WTC11 (cell line): ENCODE results near the gene SLC9A4.

Experiments used
- CREB1 ChIP-seq: sonication (generic); formaldehyde crosslinking; IDR thresholded peaks from 2 replicates; pipeline ENCODE4 v1.8.0; 2023; ENCODE audit warnings: mild to moderate bottlenecking, missing genetic modification reagents
- ETV6 ChIP-seq: sonication (generic); formaldehyde crosslinking; IDR thresholded peaks from 2 replicates; pipeline ENCODE4 v1.8.1; 2022; ENCODE audit warnings: mild to moderate bottlenecking, missing genetic modification reagents
- GABPB1 ChIP-seq: sonication (generic); formaldehyde crosslinking; IDR thresholded peaks from 2 replicates; pipeline ENCODE4 v1.8.1; 2023; ENCODE audit warnings: mild to moderate bottlenecking, missing genetic modification reagents
- JUN ChIP-seq: sonication (generic); formaldehyde crosslinking; IDR thresholded peaks from 2 replicates; pipeline ENCODE4 v1.8.0; 2023; ENCODE audit warnings: mild to moderate bottlenecking, missing genetic modification reagents
- SP1 ChIP-seq: sonication (generic); formaldehyde crosslinking; conservative IDR thresholded peaks from 2 replicates; pipeline ENCODE4 v1.8.1; 2022; ENCODE audit warnings: missing genetic modification reagents
- ZNF263 ChIP-seq: sonication (generic); formaldehyde crosslinking; IDR thresholded peaks from 2 replicates; pipeline ENCODE4 v1.8.1; 2022; ENCODE audit warnings: low read depth, mild to moderate bottlenecking, moderate library complexity, missing genetic modification reagents
- TF ChIP-seq, protein P1 (sequence below): fragments of 200-600 bp; IDR thresholded peaks from 2 replicates; pipeline ENCODE4 v1.8.0; 2022; ENCODE audit warnings: antibody characterized with exemption

DNA sequence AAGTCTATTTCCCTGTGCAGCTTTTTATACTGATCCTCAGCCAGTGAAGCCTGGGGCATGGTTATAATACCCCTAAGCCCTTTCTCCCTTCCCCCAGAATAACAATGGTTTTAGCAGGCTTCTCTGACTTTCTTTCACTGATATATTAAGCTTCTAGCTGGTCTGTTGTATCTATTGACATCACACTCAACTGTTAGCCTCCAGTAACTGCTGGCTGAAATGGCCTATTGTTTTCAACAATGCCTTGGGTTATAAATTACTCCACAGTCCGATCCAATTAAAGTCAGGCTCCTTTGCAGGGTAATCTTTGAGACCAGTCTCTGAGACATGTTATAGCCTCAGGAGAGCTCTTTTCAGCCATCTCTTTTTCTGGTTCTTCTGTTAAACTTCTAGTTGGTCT is 2.9 kb upstream of the SLC9A4 start:
- TF ChIP-seq GABPB1 (CRISPR knock-in tag) (no peak), ZNF263 (CRISPR knock-in tag) (no peak), JUN (no peak), ETV6 (CRISPR knock-in tag) (no peak), SP1 (CRISPR knock-in tag) (no peak), CREB1 (CRISPR knock-in tag) (no peak)
- TF ChIP-seq, protein P1, sequence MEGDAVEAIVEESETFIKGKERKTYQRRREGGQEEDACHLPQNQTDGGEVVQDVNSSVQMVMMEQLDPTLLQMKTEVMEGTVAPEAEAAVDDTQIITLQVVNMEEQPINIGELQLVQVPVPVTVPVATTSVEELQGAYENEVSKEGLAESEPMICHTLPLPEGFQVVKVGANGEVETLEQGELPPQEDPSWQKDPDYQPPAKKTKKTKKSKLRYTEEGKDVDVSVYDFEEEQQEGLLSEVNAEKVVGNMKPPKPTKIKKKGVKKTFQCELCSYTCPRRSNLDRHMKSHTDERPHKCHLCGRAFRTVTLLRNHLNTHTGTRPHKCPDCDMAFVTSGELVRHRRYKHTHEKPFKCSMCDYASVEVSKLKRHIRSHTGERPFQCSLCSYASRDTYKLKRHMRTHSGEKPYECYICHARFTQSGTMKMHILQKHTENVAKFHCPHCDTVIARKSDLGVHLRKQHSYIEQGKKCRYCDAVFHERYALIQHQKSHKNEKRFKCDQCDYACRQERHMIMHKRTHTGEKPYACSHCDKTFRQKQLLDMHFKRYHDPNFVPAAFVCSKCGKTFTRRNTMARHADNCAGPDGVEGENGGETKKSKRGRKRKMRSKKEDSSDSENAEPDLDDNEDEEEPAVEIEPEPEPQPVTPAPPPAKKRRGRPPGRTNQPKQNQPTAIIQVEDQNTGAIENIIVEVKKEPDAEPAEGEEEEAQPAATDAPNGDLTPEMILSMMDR, result no peak
